ENCODE measurements around the gene STN1.

Gene STN1

GRCh38 chr10:103876155-103876554, 41.8 kb downstream of the STN1 start:
- no peak overlapping the region for H3K4me3 ChIP-seq
- H3K27ac ChIP-seq: no peak overlapping the region

DNA sequence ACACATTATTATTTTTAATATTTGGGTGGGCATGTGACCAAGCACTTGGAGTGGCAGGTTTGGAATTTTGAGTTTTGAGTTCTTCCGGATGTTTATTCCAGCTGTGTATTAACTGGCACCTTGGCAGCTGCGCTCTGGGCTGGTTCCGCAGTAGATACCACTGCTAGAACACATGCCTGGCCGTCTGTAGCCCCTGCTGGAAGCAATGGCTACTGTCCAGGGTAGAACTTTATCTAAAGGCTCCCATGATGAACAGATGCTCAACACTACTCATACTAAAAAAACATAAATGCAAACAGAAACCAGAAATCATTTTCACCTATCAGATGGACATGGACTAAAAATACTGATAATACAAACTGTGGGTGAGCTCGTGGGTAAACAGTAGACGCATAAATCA, 43.3 kb downstream of the STN1 start:
- Histone ChIP-seq H3K27ac (peak overlapping the region in 3 of 21 experiments; percentile 16 to 76 (median 73)), H3K4me3 (no peak overlapping the region)

DNA sequence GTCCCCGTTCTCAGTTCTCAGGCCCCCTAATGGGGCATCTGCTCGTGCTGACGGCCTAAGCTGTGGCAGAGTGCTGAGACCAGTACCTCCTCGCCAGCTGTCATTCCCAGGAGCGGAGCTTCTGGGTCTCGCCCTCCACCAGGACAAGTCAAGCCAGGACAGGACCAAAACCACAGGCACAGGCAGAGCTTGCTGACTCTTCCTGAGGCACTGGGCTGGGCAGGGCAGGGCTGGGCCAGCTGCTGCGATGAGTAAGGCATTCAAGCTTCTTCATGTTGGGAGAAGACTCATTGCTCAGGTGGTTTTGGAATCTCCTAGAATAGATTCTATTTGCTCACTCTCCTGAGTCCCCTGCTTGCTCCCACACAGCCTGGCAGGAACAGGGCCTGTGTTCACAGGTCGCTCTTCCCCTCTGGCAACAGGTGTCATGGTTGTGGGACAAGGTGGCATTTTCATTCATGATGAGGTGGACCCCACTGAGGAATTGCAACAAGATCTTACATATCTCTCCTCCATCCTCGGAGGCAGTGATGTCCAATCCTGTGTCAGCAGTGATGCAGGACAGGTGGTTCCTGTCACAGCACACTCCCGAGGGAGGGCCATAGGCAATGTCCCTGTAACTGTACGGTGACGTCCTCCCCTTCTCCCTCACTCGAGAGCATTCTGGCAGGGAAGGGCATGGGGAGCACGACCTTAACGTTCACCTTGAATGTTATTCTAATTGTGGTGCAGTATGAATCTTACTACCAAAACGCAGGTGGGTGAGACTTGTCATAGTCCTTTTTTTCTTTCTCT, 45.6 kb downstream of the STN1 start:
- H3K4me3 ChIP-seq: no peak overlapping the region
- H3K27ac ChIP-seq: peak overlapping the region in 19 of 21 experiments; percentile 10 to 82 (median 70)

- Histone ChIP-seq H3K27ac (peak overlapping the region in 19 of 21 experiments; percentile 28 to 82 (median 63)), H3K4me3 (no peak overlapping the region)
Observed at GRCh38 chr10:103871006-103871405, 47.0 kb downstream of the STN1 start.

DNA sequence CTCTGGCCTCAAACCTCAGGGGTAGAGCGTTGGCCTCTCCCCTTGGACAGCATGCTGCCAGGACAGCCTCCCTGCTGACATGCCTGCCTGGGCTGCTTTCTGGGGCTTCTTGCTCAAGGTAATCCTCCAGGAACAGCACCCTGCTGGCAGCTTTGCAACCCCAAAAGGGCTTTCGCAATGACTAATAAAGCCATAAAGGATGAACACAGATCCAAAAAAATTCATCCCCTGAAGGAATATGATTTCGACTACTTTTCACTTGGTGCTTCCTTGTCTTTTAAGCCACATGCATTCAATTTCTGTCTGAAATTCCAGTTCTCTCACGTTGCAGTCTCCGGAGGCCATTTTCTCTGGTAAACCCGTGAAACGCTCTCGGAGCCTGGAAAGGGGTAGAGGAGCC, 47.5 kb downstream of the STN1 start:
- Histone ChIP-seq H3K27ac (peak overlapping the region in 19 of 21 experiments; percentile 28 to 82 (median 63)), H3K4me3 (no peak overlapping the region)

GRCh38 chr10:103869336-103869735, 48.6 kb downstream of the STN1 start:
- peak overlapping the region in 5 of 21 experiments; percentile 49 to 80 (median 62) for H3K27ac ChIP-seq
- no peak overlapping the region for H3K4me3 ChIP-seq

GRCh38 chr10:103868200-103868599, 49.8 kb downstream of the STN1 start:
- Histone ChIP-seq H3K27ac (no peak overlapping the region), H3K4me3 (no peak overlapping the region)

- no peak overlapping the region for H3K27ac ChIP-seq
- no peak overlapping the region for H3K4me3 ChIP-seq
Observed at GRCh38 chr10:103861505-103861904, 56.5 kb downstream of the STN1 start.

GRCh38 chr10:103859161-103860086, 58.6 kb downstream of the STN1 start:
- Histone ChIP-seq H3K27ac (peak overlapping the region in 16 of 21 experiments; percentile 6 to 71 (median 28)), H3K4me3 (no peak overlapping the region)

GRCh38 chr10:103858360-103858759, 59.6 kb downstream of the STN1 start:
- Histone ChIP-seq H3K4me3 (no peak overlapping the region), H3K27ac (peak overlapping the region in 5 of 21 experiments; percentile 2 to 71 (median 28))

DNA sequence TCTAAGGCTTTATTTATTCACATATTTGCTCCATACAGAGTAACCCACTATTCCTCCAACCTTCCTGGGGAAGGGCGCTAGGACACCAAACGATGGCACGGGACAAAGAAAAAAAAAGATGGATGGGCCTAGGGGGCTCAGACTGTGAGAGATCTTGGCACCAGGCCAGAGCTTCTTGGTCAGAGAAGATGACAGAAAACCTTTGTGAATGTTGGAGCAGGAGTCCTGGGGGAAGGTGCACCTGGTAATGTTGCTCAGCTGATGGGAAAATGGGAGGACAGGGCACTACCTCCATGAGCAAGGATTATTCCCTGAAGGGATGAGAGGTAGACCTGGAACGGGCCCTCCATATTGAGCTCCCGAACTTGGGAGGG, 61.2 kb downstream of the STN1 start:
- H3K27ac ChIP-seq: peak overlapping the region in 1 of 21 experiments; percentile 86
- H3K4me3 ChIP-seq: no peak overlapping the region

GRCh38 chr10:103855852-103856796, 61.9 kb downstream of the STN1 start:
- H3K4me3 ChIP-seq: peak overlapping the region; percentile 52 to 69 (median 60)
- H3K27ac ChIP-seq: peak overlapping the region in 20 of 21 experiments; percentile 36 to 90 (median 80)

DNA sequence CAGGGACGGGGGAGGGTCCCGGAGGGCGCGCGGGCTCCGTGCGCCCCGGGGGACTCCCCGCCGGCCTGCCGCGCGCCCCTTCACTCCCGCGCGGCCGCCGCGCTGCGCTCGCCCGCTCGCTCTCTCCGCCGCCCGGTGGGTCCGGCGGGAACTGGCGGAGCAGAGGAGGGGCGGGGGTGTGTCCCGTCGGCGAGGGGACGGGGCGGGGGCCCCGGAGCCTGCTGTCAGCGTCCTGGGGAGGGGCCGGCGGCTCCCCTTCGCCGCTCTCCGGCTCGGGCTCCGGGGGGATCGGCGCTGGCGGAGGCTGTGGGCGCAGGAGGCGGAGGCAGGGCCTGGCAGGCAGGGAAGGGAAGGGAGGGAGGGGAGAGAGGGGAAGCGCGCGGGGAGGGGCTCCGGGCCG, 62.6 kb downstream of the STN1 start, which contains the start of gene SH3PXD2A:
TSS of gene SH3PXD2A (minus strand) at position 153 of the 400 bp plus-strand sequence. CDS start 310 bp downstream, outside the sequence.
- Histone ChIP-seq H3K4me3 (peak within 1 kb of the TSS; percentile 52 to 69 (median 60)), H3K27ac (peak within 1 kb of the TSS; percentile 36 to 90 (median 81))

DNA sequence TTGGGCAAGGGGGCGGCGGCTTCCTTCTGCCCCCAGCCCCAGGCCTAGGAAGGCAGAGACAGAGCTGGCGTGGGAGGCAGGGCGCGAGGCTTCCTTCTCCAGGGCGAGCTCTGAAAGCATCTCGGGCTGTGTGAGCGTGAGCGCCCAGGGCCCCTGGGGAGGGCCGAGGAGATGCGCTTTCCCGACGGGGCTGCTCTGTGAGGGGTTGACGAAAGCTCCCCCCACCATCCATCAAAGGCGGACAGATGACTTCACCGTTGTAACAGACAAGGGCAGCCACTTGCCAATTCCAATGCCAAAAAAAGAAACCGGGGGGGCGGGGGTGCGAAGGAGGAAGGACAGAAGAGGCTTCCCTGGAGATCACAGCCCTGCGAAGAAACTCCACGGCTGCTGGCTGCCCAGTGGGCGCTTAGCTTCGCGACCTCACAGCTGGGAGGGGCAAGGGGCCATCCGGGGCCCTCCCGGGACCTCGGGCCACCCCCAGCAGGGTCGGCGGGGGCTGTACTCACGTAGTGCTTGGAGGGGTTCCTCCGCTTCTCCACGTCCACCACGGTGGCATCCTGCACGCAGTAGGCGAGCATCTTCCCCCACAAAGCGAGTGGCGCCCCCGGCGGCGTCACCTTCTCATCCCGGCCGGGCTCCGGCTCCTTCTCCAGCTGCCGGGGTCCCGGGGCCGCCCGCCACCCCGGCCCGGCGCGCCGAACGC, 63.1 kb downstream of the STN1 start:
- peak overlapping the region; percentile 24 to 90 (median 81) for H3K27ac ChIP-seq
- H3K4me3 ChIP-seq: peak overlapping the region; percentile 52 to 69 (median 60)

GRCh38 chr10:103854265-103854685, 63.7 kb downstream of the STN1 start:
- Histone ChIP-seq H3K27ac (peak overlapping the region in 18 of 21 experiments; percentile 50 to 90 (median 82)), H3K4me3 (peak overlapping the region; percentile 52 to 69 (median 60))

GRCh38 chr10:103853428-103854264, 64.3 kb downstream of the STN1 start:
- H3K4me3 ChIP-seq: peak overlapping the region; percentile 52 to 69 (median 60)
- peak overlapping the region in 16 of 21 experiments; percentile 14 to 90 (median 80) for H3K27ac ChIP-seq

DNA sequence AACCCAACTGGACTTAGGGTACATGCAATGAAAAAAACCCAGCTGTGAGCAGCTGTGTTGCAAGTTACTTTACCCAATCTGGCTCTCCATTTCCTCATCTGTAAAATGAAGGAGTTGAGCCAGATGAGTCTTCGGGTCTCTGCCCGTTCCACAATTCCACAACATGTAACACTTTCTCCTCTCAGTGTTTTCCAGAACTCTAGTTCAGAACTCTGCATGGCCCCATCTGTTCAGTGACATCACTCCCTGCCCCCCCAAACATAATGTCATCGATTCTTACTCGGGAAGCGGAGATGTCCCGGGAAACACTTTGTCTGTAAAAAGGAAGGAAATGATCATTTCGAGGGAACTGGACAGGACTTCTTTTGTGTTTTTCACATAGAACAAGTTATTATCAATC, 65.1 kb downstream of the STN1 start:
- Histone ChIP-seq H3K27ac (peak overlapping the region in 14 of 21 experiments; percentile 7 to 90 (median 55)), H3K4me3 (peak overlapping the region in 3 of 7 experiments; percentile 52 to 62 (median 53))
